HepG2 (cell line): ENCODE results near the gene SRP68. TPM values are rescaled to one million over a fixed set of nuclear protein-coding genes. Genes with fewer than 3 reads are reported as not detected.

Source experiments
- FOXP1 ChIP-seq, 2 experiments: fragments of 450-650 bp in 1 of 2; IDR thresholded peaks; 2 replicates each; pipeline ENCODE4 v1.6.1; 2017 to 2018; ENCODE audit warnings: antibody characterized with exemption in 1 of 2
- HOXA9 ChIP-seq: sonication (generic); formaldehyde crosslinking; IDR thresholded peaks from 2 replicates; pipeline ENCODE4 v1.8.1; 2022; ENCODE audit warnings: missing genetic modification reagents, mild to moderate bottlenecking, moderate library complexity, borderline replicate concordance
- IKZF1 ChIP-seq: fragments of 450-650 bp; IDR thresholded peaks from 2 replicates; pipeline ENCODE4 v1.7.1; 2016
- MAFG ChIP-seq: sonication (generic); formaldehyde crosslinking; IDR thresholded peaks from 2 replicates; pipeline ENCODE4 v1.5.1; 2020; ENCODE audit warnings: mild to moderate bottlenecking, missing genetic modification reagents
- NFATC3 ChIP-seq: sonication (generic); formaldehyde crosslinking; IDR thresholded peaks from 2 replicates; pipeline ENCODE4 v1.5.1; 2020; ENCODE audit warnings: mild to moderate bottlenecking, missing genetic modification reagents
- STAG1 ChIP-seq: sonication (generic); formaldehyde crosslinking; IDR thresholded peaks from 2 replicates; pipeline ENCODE4 v1.4.0; 2020; ENCODE audit warnings: missing genetic modification reagents
- ZFP36L2 ChIP-seq: sonication (generic); formaldehyde crosslinking; IDR thresholded peaks from 2 replicates; pipeline ENCODE4 v1.4.0; 2020; ENCODE audit warnings: missing genetic modification reagents
- ZMYM2 ChIP-seq: sonication (generic); formaldehyde crosslinking; IDR thresholded peaks from 2 replicates; pipeline ENCODE4 v1.8.0; 2022; ENCODE audit warnings: mild to moderate bottlenecking, missing genetic modification reagents
- ZNF331 ChIP-seq: sonication (generic); formaldehyde crosslinking; IDR thresholded peaks from 2 replicates; pipeline ENCODE4 v1.4.0; 2020; ENCODE audit warnings: missing genetic modification reagents
- polyA plus RNA-seq, 8 experiments: library from polyadenylated mRNA; depleted of rRNA in 3 of 8; stranded (reverse) in 7 of 8; unstranded in 1 of 8; fragments of >200 nt; fragmentation: Illumina TruSeq in 4 of 8; extraction: Trizol in 4 of 8; gene quantifications; 2 replicates each; pipeline versions ENCODE4 v1.2.1 to v1.2.3, GENCODE V29; 2011 to 2016; ENCODE audit warnings: low read depth in 4 of 8, missing spikeins in 1 of 8, mixed read lengths in 1 of 8; ENCODE audit not compliant: insufficient read depth in 1 of 8
- total RNA-seq, 5 experiments: library from RNA; depleted of rRNA; stranded (reverse); fragments of >200 nt; fragmentation: Illumina TruSeq; extraction: Trizol; gene quantifications; 2 replicates each; pipeline ENCODE4 v1.2.3, GENCODE V29; 2016; ENCODE audit warnings: low read depth in 1 of 5
- TF ChIP-seq, protein P1 (sequence below): sonication (generic); formaldehyde crosslinking; IDR thresholded peaks from 2 replicates; pipeline ENCODE4 v1.5.0; 2020; ENCODE audit warnings: missing genetic modification reagents, mild to moderate bottlenecking, borderline replicate concordance
- TF ChIP-seq, protein P2 (sequence below): sonication (generic); formaldehyde crosslinking; IDR thresholded peaks from 2 replicates; pipeline ENCODE4 v1.8.0; 2023; ENCODE audit warnings: mild to moderate bottlenecking, missing genetic modification reagents
- TF ChIP-seq, protein P3 (sequence below): fragments of 450-650 bp; IDR thresholded peaks from 2 replicates; pipeline ENCODE4 v1.6.1; 2016
- TF ChIP-seq, protein P4 (sequence below): IDR thresholded peaks from 2 replicates; pipeline ENCODE4 v1.6.1; 2016; ENCODE audit warnings: missing genetic modification reagents, missing compliant biosample characterization
- TF ChIP-seq, protein P5 (sequence below): sonication (generic); formaldehyde crosslinking; IDR thresholded peaks from 2 replicates; pipeline ENCODE4 v1.5.0; 2020; ENCODE audit warnings: mild to moderate bottlenecking, missing genetic modification reagents, borderline replicate concordance
- TF ChIP-seq, protein P6 (sequence below): sonication (generic); formaldehyde crosslinking; IDR thresholded peaks from 2 replicates; pipeline ENCODE4 v1.4.0; 2020; ENCODE audit warnings: missing genetic modification reagents, borderline replicate concordance

SRP68 gene
- total and polyA plus RNA-seq, 2 of the 13 experiments (the other 11 are each of a cell fraction or from before 2014, with no cell fraction given) = 39.8 to 74.3 TPM

DNA sequence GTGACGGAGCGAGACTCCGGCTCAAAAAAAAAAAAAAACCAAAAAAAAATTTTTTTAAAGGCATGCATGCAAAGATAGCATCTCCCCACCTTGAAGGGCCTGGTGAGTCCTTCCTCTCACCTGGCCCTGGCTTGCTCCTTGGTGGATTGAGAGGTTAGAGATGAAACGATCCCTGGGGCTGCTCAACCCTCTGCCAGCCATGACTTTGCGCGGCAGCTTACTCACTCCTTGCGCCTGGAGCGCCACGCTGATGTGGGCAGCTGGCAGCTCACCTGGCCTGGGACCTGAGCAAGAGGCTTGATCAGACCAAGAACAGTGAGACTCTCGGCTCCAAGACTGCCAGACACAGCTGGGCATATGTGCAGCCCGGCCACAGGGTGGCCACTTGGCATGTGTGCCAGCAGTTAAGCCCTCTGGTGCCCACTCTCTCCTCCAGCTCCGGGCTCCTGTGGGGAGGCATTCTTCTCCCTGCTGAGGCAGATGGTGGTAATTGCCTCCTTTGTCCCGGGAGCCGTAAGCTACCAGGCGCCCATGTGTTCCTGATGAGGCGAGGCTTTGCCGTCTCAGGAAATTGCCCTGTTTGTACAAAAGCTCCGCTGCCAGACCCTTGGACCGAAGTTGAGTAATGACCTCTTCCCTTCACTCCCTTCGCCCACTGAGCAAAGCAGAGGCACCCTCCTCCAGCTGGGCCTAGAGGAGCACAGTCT, 40.1 kb downstream of the SRP68 start (continued):
- no peak for TF ChIP-seq FOXP1 (IDR thresholded peaks at IDR 0.05)
- TF ChIP-seq FOXP1 (CRISPR knock-in tag; IDR thresholded peaks at IDR 0.05) = 0 out of 2 replicates have a peak, but pooled peaks have one; percentile 10
- TF ChIP-seq MAFG (CRISPR knock-in tag) = no peak
- TF ChIP-seq, protein P1, sequence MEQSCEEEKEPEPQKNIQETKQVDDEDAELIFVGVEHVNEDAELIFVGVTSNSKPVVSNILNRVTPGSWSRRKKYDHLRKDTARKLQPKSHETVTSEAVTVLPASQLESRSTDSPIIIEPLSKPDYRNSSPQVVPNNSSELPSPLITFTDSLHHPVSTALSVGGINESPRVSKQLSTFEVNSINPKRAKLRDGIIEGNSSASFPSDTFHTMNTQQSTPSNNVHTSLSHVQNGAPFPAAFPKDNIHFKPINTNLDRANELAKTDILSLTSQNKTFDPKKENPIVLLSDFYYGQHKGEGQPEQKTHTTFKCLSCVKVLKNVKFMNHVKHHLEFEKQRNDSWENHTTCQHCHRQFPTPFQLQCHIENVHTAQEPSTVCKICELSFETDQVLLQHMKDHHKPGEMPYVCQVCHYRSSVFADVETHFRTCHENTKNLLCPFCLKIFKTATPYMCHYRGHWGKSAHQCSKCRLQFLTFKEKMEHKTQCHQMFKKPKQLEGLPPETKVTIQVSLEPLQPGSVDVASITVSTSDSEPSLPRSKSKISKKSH = peak; percentile 67; the same call in 1 of the 2 replicates
- TF ChIP-seq, protein P2, sequence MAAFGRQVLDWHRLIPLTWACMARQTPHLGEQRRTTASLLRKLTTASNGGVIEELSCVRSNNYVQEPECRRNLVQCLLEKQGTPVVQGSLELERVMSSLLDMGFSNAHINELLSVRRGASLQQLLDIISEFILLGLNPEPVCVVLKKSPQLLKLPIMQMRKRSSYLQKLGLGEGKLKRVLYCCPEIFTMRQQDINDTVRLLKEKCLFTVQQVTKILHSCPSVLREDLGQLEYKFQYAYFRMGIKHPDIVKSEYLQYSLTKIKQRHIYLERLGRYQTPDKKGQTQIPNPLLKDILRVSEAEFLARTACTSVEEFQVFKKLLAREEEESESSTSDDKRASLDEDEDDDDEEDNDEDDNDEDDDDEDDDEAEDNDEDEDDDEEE = no peak
- TF ChIP-seq ZMYM2 (CRISPR knock-in tag) = peak; percentile 60; the same call in 1 of the 2 replicates
- TF ChIP-seq ZFP36L2 (CRISPR knock-in tag) = no peak
- peak; percentile 80 for TF ChIP-seq ZNF331 (CRISPR knock-in tag)
- TF ChIP-seq, protein P3, sequence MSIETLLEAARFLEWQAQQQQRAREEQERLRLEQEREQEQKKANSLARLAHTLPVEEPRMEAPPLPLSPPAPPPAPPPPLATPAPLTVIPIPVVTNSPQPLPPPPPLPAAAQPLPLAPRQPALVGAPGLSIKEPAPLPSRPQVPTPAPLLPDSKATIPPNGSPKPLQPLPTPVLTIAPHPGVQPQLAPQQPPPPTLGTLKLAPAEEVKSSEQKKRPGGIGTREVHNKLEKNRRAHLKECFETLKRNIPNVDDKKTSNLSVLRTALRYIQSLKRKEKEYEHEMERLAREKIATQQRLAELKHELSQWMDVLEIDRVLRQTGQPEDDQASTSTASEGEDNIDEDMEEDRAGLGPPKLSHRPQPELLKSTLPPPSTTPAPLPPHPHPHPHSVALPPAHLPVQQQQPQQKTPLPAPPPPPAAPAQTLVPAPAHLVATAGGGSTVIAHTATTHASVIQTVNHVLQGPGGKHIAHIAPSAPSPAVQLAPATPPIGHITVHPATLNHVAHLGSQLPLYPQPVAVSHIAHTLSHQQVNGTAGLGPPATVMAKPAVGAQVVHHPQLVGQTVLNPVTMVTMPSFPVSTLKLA = no peak
- 0 out of 2 replicates have a peak, but pooled peaks have one; percentile 30 for TF ChIP-seq NFATC3
- TF ChIP-seq, protein P4, sequence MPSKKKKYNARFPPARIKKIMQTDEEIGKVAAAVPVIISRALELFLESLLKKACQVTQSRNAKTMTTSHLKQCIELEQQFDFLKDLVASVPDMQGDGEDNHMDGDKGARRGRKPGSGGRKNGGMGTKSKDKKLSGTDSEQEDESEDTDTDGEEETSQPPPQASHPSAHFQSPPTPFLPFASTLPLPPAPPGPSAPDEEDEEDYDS (CRISPR knock-in tag) = peak; percentile 39; the same call in 1 of the 2 replicates
- TF ChIP-seq STAG1 (CRISPR knock-in tag) = no peak
- TF ChIP-seq, protein P5, sequence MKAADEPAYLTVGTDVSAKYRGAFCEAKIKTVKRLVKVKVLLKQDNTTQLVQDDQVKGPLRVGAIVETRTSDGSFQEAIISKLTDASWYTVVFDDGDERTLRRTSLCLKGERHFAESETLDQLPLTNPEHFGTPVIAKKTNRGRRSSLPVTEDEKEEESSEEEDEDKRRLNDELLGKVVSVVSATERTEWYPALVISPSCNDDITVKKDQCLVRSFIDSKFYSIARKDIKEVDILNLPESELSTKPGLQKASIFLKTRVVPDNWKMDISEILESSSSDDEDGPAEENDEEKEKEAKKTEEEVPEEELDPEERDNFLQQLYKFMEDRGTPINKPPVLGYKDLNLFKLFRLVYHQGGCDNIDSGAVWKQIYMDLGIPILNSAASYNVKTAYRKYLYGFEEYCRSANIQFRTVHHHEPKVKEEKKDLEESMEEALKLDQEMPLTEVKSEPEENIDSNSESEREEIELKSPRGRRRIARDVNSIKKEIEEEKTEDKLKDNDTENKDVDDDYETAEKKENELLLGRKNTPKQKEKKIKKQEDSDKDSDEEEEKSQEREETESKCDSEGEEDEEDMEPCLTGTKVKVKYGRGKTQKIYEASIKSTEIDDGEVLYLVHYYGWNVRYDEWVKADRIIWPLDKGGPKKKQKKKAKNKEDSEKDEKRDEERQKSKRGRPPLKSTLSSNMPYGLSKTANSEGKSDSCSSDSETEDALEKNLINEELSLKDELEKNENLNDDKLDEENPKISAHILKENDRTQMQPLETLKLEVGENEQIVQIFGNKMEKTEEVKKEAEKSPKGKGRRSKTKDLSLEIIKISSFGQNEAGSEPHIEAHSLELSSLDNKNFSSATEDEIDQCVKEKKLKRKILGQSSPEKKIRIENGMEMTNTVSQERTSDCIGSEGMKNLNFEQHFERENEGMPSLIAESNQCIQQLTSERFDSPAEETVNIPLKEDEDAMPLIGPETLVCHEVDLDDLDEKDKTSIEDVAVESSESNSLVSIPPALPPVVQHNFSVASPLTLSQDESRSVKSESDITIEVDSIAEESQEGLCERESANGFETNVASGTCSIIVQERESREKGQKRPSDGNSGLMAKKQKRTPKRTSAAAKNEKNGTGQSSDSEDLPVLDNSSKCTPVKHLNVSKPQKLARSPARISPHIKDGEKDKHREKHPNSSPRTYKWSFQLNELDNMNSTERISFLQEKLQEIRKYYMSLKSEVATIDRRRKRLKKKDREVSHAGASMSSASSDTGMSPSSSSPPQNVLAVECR = peak; percentile 39; the same call in 1 of the 2 replicates
- no peak for TF ChIP-seq IKZF1
- TF ChIP-seq HOXA9 (CRISPR knock-in tag) = no peak
- TF ChIP-seq, protein P6, sequence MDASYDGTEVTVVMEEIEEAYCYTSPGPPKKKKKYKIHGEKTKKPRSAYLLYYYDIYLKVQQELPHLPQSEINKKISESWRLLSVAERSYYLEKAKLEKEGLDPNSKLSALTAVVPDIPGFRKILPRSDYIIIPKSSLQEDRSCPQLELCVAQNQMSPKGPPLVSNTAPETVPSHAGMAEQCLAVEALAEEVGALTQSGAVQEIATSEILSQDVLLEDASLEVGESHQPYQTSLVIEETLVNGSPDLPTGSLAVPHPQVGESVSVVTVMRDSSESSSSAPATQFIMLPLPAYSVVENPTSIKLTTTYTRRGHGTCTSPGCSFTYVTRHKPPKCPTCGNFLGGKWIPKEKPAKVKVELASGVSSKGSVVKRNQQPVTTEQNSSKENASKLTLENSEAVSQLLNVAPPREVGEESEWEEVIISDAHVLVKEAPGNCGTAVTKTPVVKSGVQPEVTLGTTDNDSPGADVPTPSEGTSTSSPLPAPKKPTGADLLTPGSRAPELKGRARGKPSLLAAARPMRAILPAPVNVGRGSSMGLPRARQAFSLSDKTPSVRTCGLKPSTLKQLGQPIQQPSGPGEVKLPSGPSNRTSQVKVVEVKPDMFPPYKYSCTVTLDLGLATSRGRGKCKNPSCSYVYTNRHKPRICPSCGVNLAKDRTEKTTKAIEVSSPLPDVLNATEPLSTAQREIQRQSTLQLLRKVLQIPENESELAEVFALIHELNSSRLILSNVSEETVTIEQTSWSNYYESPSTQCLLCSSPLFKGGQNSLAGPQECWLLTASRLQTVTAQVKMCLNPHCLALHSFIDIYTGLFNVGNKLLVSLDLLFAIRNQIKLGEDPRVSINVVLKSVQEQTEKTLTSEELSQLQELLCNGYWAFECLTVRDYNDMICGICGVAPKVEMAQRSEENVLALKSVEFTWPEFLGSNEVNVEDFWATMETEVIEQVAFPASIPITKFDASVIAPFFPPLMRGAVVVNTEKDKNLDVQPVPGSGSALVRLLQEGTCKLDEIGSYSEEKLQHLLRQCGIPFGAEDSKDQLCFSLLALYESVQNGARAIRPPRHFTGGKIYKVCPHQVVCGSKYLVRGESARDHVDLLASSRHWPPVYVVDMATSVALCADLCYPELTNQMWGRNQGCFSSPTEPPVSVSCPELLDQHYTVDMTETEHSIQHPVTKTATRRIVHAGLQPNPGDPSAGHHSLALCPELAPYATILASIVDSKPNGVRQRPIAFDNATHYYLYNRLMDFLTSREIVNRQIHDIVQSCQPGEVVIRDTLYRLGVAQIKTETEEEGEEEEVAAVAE (CRISPR knock-in tag) = peak; percentile 67; the same call in 1 of the 2 replicates
